Stimulated activated CD4-positive, alpha-beta T cell treated with anti-CD3 and anti-CD28 coated beads, Interleukin-1b, Interleukin-23, amount 100 ng/mL, for 24 hours (primary cell): Measurements from ENCODE around the gene PRIM2.
"Not testable (repeated sequence)": the region's sequence is repeated elsewhere in the genome, so short reads cannot be mapped to it uniquely, and the experiment has no call there.

Experiments
- DNase-seq, 4 experiments: peaks; one replicate each; pipeline ENCODE4 v3.0.0-alpha.2; 2020; ENCODE audit warnings: low read depth in 4 of 4, low spot score in 1 of 4

The PRIM2 gene

DNA sequence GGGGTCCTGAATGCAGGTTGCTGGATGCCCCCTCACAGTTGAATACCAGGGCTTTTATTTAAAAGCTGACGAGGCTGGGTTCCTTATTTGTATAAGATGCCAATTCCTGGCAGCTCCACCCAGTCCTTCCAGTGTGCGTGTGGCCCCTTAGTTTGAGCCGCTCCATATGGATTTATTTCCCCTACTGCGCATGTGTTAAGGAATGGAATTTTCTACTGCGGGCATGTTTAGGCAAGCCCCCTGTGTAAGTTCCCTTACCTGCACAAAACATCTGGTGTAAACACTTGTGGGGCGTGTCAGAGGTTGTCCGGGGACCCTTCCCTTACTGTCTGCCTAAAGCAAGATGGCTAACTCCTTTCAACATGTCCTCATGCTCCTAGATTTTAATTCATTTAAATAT is 174.4 kb downstream of the PRIM2 start:
- DNase-seq: not testable (repeated sequence)

DNA sequence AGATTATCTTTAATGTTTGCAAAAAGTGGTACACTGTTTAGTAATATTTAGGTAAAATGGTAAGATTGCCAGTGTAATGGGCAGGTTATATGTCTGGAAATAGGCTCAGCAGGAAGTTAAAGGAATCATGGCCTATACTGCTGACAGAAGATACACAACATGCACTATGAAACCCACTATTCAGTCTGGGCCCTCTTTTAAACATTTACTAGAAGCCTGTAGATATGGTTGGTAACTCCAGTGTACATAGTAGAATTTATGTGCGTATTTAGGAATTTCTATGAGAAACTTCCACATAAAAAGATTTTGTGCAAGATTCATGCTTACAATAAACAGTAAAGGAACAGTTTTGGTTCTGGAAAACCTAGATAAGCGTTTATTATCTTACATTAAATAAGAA is 178.8 kb downstream of the PRIM2 start:
- not testable (repeated sequence) for DNase-seq

DNA sequence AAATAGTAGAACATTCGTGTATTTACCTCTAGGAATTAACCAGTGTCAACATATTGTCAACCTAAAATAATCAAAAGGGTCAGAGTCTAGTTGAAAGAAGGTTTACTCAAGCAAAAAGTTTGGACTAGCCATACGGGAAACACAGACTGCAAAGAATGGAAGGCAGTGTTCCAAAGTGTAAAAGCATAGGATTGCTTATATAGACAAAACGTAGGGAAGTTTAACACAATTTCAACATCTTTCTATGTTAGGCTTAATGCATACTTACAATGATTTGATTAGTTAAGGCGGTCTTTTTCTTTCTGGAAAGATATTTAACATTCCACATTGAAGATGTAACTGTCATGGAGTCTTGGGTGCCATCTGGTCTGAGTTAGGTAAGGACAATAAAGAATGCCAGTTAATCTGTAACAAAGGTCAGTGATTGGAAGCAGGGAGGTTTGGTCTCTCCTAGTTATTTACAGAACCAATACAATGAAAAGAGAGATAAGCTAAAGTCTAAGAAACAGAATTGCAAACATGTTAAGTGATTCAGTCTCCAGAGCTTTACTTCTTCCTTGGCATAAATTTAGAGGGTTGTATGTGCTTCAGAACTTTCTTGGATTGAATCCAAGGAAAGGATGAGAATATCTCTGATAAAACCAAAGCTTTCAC is 183.1 kb downstream of the PRIM2 start:
- DNase-seq: not testable (repeated sequence)

DNA sequence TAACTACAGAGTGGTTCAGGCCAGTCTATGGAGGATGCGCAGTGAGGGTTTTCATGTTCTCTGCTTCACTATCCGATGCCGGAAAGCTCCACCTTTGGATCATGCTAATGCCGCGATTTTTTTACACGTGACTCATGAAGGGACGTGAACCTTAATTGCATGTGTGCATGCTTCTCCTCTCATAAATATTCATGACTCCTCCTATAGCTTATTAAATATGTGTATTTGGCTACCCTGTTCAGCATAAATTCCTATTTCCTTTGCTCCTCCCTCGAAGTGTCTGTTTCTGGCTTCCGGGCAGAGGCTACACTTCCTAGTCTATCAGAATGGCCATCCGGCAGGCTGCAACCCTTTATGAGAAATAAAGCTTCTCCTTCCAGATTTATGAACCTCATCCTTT is 185.0 kb downstream of the PRIM2 start:
- not testable (repeated sequence) for DNase-seq

DNA sequence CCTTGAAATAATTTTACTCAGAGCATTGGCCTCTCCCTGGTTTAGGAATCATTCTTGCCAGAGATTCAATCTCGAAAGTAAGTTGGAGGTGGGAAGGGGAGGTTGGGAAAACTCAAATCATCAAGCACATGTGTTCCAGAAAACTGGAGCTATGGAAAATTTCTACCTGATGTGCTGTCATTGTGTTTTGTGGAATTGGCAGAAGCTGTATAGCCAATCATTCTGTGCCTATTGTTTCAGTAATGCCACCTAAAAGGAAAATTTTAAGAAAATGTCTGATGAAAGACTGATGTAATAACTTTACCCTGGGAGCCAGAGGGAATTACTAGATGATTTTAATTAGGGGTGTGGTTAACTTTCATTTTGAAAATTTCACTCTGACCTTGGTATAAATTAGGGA is 187.8 kb downstream of the PRIM2 start:
- not testable (repeated sequence) for DNase-seq

DNA sequence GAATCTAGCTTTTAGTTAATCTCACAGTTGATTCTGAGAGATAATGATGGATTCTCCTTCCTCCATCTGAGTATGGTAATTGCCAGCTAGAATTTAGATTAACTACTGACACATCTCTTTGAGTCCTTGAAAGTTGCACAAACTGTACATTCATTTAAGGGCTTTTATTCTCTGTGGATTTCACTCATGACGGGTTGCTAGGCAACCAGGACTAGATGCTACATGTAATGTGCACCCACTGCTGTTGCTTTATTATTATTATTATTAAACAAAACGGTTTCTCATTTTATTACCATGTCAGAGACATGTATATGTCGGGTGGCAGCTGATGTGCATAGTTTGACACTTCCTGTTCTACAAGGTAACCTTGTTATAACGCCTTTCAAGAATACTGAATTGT is 193.0 kb downstream of the PRIM2 start:
- DNase-seq: not testable (repeated sequence)

DNA sequence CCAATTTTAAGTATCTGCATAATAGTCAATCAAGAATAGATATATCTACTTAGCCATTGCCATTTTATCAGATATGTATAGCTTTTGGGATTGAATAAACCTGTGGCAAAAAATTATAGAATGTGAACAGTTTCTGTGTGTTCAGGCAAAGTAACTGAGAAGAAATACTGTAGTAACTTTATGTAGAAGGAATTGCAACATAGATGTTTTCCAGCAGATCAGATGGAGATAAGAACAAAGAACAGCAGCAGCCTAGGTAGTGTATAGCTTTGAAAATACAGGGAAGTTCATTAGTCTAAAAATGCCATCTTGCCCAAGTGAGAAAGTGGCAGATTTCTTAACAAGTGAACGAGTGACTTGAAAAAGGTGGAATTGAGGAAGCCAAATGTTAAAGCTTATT is 197.7 kb downstream of the PRIM2 start:
- DNase-seq: not testable (repeated sequence)

DNA sequence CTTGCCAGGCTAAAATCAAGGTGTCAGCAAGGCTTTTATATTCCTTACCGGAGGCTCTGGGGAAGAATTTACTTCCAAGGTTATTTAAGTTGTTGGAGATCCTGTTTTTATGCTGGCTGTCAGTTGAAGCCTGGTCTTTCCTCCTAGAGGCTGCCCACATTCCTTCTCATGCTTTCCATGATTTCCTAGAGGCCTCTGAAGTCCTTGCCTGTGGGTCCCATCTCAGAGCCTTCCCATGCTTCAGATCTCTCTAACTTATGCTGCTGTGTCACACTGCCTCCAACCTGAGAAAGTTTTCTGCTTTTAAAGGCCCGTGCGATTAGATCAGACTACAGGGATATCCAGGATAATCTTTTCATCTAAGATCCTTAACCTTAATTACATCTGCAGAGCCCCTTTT is 198.4 kb downstream of the PRIM2 start:
- DNase-seq: not testable (repeated sequence)

DNA sequence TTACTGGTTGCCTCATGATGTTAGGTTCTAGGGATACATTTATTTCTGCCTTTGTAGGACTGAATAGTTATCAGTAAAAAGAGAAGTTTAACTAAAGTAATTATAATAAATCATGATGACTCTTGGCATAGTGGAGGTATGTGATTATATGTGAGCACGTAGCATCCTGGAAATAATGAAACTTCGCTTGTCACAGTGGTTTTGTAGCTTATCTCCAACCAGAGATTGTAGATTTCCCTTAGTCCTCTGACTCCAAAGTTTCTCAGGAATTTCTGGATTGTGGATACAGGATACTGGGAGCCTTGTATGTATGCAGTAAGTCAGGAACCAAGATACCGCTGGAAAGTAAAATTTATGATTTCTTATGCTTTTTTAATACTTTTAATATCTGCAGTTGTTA is 199.3 kb downstream of the PRIM2 start:
- not testable (repeated sequence) for DNase-seq

DNA sequence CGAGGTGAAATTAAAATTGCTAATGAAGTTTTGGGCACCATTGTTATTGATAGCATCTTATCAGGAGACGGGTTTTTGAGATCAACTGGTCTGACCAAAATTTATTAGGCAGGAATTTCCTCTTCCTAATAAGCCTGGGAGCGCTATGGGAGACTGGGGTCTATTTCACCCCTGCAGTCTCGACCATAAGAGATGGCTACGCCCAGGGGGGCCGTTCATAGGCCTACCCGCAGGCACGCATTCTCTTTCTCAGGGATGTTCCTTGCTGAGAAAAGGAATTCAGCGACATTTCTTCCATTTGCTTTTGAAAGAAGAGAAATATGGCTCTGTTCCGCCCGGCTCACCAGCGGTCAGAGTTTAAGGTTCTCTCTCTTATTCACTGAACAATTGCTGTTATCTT is 201.8 kb downstream of the PRIM2 start:
- not testable (repeated sequence) for DNase-seq

DNA sequence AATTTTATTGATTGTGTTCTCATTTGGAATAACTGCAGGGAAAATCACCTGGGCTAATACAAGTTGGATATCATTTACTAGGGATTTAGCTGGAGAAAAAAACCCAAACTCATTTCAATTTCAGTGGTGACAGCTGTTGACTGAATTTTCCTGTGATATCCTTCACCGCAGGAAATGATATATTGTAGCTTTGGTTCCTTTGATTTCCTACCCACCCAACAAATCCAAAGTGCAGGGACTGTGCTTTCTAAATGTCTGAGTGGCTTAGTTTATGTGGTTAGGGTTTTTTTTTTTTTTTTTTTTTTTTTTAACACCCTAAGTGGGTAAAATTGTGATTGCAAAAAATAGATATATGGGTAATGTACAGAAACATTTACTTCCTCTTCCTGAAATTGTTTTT is 203.7 kb downstream of the PRIM2 start:
- DNase-seq: not testable (repeated sequence)

DNA sequence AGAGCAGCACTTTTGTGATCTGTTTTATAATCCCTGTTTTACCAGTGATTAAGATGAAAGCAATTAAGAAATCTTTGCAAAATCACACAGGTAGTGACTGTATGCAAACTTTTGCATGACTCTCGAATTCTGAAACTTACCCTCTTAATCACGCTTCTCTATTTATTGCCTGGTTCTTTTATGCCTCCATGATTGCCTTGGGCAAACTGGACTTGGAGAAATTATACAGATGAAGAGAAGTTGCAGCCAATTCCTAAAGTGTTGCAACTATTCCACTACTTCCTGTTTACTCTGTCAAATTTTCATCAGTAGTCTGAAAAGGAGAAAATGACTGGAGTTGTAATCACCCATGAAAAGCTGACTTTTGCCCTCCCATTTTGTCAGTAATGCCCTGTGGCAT is 205.8 kb downstream of the PRIM2 start:
- DNase-seq: not testable (repeated sequence)

DNA sequence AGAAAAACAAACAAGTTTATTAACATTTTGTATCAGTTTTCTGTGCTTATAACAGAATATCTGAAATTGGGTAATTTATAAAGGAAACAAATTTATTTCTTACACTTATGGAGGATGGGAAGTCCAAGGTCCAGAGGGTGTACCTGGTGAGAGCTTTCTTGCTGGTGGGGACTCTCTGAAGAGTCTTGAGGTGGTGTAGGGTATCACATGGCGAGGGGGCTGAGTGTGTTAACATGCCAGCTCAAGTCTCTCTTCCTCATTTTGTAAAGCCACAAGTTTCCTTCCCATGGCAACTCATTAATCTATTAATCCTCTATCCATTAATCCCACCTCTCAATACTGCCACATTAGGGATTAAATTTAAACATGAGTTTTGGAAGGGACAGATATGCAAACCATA is 212.3 kb downstream of the PRIM2 start:
- not testable (repeated sequence) for DNase-seq

DNA sequence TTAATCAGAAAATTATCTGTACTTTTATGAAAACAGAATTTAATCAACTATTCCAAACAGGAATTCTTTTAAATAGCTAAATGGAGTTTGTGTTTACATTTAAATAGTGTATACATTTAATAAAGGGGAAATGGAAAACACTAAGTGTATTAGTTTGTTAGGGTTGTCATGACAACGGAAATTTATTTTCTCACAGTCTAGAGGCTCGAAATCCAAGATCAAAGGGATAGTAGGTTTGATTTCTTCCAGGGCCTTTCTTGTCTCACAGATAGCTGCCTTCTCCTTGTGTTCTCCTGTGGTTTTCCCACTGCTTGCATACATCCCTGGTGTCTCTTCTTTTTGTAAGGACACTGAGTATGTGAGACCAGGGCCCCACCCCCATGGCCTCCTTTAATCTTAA is 215.2 kb downstream of the PRIM2 start:
- not testable (repeated sequence) for DNase-seq

DNA sequence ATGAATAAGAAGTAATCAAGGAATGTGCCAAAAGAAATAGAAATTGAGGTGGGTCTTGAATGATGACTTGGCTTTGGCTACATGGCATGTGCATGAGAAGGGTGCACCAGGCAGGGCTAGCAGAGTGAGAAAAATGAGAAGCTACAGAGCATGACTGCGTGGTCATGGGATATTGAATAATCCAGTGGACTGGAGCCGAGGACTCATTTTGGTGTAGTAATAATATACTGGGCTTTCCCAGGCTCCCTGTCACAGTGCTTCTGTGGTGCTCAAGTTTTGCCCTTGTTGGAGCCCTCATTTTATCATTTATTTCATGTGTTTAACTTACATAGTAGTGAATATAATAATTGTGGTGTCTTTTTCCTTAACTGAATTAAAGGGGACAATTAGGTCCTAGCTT is 217.7 kb downstream of the PRIM2 start:
- not testable (repeated sequence) for DNase-seq

DNA sequence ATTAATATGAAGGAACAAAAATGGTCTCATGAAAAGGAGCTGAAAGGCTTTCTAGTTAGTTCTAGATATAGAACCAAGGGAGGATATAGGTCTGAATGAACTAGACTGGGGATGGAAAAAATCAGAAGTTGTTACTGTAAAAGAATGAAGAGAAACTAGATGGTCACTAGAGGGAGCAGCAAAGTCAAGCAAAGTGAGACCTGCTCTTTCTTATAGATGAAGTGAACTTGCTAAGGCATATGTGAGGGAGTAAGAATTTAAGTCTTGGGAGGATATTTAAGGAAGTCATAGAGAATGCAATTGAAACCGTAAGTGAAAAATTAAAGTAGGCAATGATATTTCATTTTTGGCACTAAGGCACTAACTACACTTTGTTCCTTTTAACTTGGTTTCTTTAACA is 218.6 kb downstream of the PRIM2 start:
- not testable (repeated sequence) for DNase-seq

DNA sequence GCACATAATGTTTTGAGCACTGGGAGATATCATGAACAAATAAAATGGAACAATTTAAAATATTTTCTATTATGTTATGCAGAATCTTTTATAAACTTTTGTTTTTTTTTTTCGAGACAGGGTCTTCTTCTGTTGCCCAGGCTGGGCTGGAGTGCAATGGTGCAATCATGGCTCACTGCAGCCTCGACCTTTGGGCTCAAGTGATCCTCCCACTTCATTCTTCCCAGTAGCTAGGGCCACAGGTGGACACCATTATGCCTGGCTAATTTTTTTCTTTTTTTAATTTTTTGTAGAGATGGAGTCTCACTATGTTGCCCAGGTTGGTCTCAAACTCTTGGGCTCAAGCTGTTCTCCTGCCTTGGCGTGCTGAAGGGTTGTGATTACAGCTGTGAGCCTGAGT is 220.5 kb downstream of the PRIM2 start:
- not testable (repeated sequence) for DNase-seq

DNA sequence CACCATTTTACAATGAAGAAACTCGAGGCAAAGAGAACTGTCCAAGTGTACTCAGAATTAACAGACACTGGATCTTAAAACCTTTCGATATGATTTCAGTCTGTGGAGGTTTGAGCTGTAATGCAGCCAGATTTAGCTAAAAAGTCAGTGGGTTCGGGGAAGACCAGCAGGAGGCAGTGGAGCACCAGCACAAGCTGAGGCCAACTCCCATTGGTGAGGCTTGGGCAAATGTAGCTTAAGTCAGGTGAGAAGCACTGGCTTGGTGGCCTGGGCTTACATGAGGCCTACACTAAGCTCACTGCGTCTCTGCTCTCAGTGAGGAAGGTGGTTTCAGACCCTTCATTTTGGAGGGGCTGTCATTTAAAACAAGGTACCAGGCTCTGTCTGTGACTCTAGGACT is 234.5 kb downstream of the PRIM2 start:
- DNase-seq: not testable (repeated sequence)

DNA sequence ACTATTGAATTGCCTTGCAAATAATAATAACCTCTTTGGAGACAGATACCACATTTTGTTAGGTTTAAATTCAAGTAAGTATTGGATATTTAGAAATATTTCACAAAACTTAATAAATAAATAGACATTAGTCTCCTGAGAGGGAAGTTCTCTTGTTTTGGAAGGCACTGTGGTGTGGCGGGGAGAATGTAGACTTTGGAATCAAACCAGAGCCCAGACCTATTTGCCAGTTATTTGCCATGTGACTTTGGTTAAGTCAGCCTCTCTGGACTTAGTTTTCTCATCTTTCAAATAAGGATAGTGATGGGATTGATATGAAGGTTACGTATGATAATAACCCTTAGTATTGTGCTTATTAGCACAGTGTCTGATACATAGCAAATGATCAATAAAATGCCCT is 240.4 kb downstream of the PRIM2 start:
- not testable (repeated sequence) for DNase-seq

DNA sequence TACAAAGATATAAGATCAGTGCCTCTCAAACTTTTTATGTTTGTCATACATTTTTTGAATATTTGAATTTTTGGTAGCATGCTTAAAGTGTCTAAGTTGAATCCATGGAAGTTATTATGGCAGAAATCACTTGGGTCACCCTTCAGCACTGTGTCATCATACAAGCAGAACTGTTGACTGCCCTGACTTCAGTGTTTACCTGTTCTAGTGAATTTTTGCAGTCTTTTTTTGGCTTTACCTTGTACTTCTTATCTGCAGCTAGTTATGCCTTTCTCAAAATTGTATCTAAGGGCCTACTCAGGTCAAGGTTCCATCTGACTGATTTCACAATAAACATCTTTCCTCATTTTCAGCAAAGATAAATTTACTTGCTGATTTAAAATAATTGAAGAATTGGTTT is 241.7 kb downstream of the PRIM2 start:
- not testable (repeated sequence) for DNase-seq

DNA sequence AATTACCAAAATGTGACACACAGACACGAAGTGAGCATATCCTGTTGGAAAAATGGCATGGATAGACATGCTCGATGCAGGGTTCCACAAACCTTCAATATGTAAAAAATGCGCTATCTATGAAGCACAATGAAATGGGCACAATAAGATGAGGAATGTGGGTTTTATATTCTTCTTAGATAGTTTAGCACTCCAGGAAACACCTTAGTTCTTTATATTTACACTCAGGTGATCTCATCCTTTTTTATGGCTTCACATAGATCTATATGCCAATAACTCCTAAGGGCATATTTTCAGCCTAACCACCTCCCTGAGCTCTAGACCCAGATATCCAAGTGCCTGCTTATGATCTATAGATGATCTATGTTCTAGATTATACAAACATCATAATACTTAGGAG is 244.8 kb downstream of the PRIM2 start:
- DNase-seq: not testable (repeated sequence)

DNA sequence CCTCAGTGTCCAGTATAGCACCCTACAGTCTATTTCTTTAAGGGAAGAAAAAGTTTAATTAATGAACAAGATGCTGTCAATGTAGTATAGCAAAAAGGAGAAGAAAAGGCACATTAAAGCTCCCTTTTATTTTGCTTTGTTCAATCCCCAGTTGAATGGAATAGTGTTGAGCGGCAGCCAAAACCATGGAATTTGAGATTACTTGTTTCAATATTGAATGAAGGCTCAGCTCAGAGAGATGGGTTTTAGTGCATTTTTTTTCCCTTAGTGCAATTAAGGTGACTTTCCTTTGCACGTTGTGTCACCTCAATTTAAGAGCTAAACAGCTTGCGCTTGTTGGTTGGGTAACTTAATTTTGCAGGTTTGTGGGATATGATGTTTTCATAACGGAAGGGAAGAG is 254.7 kb downstream of the PRIM2 start:
- DNase-seq: not testable (repeated sequence)

DNA sequence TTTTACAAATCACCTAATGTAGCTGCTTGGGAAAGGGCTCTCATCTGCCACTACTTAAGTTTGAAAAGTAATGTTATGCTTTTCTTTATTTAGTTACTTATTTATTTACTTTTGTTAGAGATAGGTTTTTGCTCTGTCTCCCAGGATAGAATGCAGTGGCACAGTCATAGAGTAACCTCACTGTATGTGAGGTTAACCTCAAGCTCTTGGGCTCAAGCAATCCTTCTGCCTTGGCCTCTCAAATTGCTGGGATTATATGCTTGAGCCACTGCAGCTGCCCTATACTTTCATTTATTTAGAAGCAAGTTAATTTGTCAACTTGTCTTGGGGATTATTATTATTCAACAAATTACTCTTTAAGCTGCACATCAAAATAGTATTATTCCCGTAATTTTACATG is 255.4 kb downstream of the PRIM2 start:
- DNase-seq: not testable (repeated sequence)
